Chondrocyte (in vitro differentiated cells): ENCODE results near the gene LIPK. TPM values are rescaled to one million over a fixed set of nuclear protein-coding genes. Genes with fewer than 3 reads are reported as not detected.
A peak's percentile ranks its signal among the peaks of the same experiment; 100 is the strongest.
"Not testable (repeated sequence)": the region's sequence is repeated elsewhere in the genome, so short reads cannot be mapped to it uniquely, and the experiment has no call there.

Source experiments
- DNase-seq: peaks from one replicate; pipeline ENCODE4 v3.0.0; 2021; ENCODE audit warnings: mixed read lengths, low spot score
- H3K27ac Mint-ChIP-seq: one replicate; pipeline ENCODE4 v1.8.0; 2021; ENCODE audit warnings: mild to moderate bottlenecking, moderate library complexity, mixed read lengths; ENCODE audit not compliant: unreplicated experiment
- H3K27me3 Mint-ChIP-seq: 2 replicates; pipeline ENCODE4 v1.8.0; 2021; ENCODE audit warnings: low read depth, mixed read lengths
- H3K36me3 Mint-ChIP-seq: 2 replicates; pipeline ENCODE4 v1.8.0; 2021; ENCODE audit warnings: low read depth, mixed read lengths
- H3K4me1 Mint-ChIP-seq: 2 replicates; pipeline ENCODE4 v1.8.0; 2021; ENCODE audit warnings: low read depth, mild to moderate bottlenecking, mixed read lengths
- H3K4me3 Mint-ChIP-seq: one replicate; pipeline ENCODE4 v1.8.0; 2021; ENCODE audit warnings: mild to moderate bottlenecking, moderate library complexity, mixed read lengths; ENCODE audit not compliant: unreplicated experiment
- H3K9me3 Mint-ChIP-seq: 2 replicates; pipeline ENCODE4 v1.8.0; 2021; ENCODE audit warnings: low read depth, mixed read lengths
- total RNA-seq: library from RNA; stranded (reverse); gene quantifications from 3 replicates; pipeline ENCODE4 v1.2.1, GENCODE V29; 2021
- TF ChIP-seq, protein P1 (sequence below): fragments of 200-600 bp; sonication (generic); IDR thresholded peaks from 2 replicates; pipeline ENCODE4 v1.5.0; 2021; ENCODE audit warnings: antibody characterized with exemption, mild to moderate bottlenecking, moderate library complexity

Gene LIPK
- total RNA-seq, 1 donor from 2014 or later = not detected

DNA sequence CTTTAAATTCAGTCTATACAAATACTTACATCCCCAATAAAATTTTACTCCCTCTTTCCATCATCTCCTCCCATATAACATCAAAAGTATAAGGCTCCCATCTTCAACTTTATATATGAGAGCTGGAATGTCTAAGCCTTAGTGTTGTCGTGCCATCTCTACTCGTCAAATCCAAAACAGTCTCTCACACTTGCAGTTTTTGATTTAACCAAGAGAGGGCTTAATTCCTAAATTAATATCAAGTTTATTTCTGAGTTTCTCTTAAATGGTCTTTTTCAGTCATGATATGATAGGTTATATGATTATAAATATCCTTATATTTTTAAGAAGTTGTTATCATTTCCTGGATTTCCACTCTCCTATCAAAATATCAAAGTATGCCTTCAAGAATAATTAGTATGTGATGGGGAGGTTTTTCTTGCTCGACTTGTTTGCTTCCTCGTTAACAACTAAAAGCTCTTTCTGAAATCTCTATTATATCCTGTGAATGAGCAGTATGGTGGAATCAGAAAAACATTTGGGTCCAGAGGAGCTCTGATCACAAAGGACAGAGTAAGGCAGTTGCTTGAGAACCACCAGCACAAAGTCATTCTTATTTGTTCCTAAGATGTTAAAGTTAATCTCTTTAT lies 12.5 kb upstream of the LIPK start:
- Mint-ChIP-seq H3K9me3 (peaks cover 9% of the 10 kb centered on the region), H3K4me1 (peaks cover 8% of the 10 kb centered on the region), H3K27ac (no peak overlapping the region), H3K36me3 (peaks cover 3% of the 10 kb centered on the region), H3K27me3 (peaks cover 4% of the 10 kb centered on the region), H3K4me3 (no peak overlapping the region)
- TF ChIP-seq, protein P1, sequence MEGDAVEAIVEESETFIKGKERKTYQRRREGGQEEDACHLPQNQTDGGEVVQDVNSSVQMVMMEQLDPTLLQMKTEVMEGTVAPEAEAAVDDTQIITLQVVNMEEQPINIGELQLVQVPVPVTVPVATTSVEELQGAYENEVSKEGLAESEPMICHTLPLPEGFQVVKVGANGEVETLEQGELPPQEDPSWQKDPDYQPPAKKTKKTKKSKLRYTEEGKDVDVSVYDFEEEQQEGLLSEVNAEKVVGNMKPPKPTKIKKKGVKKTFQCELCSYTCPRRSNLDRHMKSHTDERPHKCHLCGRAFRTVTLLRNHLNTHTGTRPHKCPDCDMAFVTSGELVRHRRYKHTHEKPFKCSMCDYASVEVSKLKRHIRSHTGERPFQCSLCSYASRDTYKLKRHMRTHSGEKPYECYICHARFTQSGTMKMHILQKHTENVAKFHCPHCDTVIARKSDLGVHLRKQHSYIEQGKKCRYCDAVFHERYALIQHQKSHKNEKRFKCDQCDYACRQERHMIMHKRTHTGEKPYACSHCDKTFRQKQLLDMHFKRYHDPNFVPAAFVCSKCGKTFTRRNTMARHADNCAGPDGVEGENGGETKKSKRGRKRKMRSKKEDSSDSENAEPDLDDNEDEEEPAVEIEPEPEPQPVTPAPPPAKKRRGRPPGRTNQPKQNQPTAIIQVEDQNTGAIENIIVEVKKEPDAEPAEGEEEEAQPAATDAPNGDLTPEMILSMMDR = peak; percentile 74
- DNase-seq = no peak

DNA sequence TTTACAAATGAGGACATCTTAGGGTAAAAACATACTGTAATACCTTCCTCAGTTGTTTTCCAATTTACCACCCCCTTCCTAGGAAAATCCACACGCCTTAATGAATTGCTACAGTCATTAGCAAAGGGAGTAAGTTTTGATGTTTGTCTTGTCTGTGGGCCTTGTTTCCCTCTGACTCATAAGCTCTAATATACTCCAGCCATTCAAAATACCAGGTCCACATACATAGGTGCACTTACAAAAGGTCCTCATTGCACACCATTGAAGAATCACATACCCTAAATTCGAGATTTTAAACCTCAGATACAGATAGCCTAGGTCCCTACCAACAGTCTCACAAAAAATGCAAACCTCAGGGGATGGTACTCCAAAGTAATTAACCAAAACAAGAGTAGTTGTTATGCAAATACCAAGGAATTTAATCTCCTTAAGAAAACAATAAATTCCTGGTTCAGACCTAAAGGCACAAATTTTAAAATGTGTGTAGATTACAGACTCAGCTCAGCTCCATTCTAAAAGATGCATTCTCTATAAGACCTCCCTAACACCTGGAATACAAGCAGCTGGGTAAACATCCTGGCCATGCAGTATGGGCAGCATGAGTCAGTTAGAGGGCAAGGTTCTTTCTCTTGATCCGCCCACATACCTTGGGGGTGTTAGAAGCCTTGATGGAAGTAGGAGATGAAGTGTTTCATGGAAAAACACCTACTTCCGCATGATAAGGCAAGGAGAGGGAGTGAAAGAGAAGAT lies 3.0 kb upstream of the LIPK start:
- no peak for DNase-seq
- H3K36me3 Mint-ChIP-seq = no peaks in the 10 kb centered on the region
- H3K4me3 Mint-ChIP-seq = no peak overlapping the region
- H3K9me3 Mint-ChIP-seq = no peaks in the 10 kb centered on the region
- H3K27me3 Mint-ChIP-seq = no peaks in the 10 kb centered on the region
- no peak overlapping the region for H3K27ac Mint-ChIP-seq
- H3K4me1 Mint-ChIP-seq = peaks cover 9% of the 10 kb centered on the region
- TF ChIP-seq, protein P1 = no peak

DNA sequence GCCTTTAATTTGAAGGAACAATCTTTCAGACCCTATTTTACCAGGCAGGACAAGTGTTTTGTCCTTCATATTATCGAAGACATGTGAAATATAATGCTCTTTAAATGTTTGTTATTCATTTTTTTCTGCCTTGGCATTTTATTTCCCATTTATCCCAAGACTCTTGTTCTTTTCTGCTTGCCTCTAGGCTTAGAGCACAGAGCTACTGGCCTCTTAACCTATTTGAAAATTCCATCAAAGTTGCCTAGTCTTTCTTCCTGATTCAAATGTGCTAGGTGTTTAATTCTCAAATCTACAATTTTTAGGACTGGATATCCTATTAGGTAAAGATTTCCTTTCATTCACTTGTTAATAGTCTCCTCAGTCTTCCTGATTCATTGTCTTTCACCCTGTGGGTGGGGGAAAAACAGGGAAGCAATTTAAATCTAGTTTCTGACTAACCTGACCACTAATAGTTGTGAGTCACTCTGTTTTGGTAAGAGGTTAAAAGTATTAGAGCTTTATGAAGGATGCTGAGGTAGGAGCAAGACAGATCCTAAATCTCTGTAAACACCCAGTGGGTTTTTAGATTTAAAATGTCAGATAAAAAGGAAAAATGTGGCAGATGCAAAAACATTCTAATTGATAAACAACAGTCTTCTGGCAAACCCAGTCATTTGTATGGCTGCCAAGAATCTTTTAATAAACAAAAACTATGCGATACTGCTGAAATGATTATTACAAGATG lies 1.5 kb downstream of the LIPK start:
- Mint-ChIP-seq H3K4me1 (peaks cover 9% of the 10 kb centered on the region), H3K9me3 (no peaks in the 10 kb centered on the region), H3K36me3 (no peaks in the 10 kb centered on the region), H3K27ac (no peak overlapping the region), H3K4me3 (no peak overlapping the region), H3K27me3 (peaks cover 6% of the 10 kb centered on the region)
- TF ChIP-seq, protein P1 = no peak
- DNase-seq = no peak

DNA sequence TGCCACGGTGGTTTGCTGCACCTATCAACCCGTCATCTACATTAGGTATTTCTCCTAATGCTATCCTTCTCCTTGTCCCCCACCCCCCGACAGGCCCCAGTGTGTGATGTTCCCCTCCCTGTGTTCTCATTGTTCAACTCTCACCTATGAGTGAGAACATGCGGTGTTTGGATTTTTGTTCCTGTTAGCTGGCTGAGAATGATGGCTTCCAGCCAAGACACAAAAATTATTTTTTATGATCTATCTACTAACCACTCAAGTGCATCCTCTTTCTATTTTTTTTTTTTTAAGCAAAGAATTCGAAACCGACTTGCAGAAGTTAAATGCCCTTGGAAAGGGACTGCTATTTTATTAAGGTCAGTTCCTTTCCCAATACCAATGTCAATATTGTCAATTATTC lies 3.3 kb downstream of the LIPK start:
- not testable (repeated sequence) for H3K27ac Mint-ChIP-seq, H3K4me1 Mint-ChIP-seq, H3K27me3 Mint-ChIP-seq, H3K36me3 Mint-ChIP-seq, H3K4me3 Mint-ChIP-seq, DNase-seq, H3K9me3 Mint-ChIP-seq

DNA sequence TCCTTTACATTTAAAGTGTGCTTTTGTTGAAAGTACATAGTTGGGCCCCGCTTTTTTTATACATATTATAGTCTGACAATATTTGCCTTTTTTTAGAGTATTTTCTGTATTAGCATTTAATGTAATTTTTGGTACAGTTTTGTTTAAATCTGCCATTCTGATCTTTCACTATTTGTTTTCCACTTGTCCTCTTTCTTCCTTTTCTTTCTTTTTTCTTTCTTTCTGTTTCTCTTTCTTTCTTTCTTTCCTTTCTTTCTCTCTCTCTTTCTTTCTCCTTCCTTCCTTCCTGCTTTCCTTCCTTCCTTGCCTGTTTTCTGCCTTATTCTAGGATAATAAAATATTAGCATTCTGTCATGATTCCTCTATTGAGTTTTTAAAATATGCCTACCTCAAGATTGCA lies 9.5 kb downstream of the LIPK start:
- Mint-ChIP-seq H3K36me3 (no peaks in the 10 kb centered on the region), H3K27ac (no peak overlapping the region), H3K4me1 (no peaks in the 10 kb centered on the region), H3K27me3 (peaks cover 26% of the 10 kb centered on the region), H3K9me3 (no peaks in the 10 kb centered on the region), H3K4me3 (no peak overlapping the region)
- no peak for DNase-seq
- TF ChIP-seq, protein P1 = no peak
